T-helper 1 cell treated with Interleukin-12 subunit alpha and Interleukin-12 subunit beta and Interleukin-4 antibody, amounts not matched to agents 30 ng/mL and 1 ng/mL, for 36 hours (primary cell): ENCODE measurements around the gene SERPINB1. TPM values are rescaled to one million over a fixed set of nuclear protein-coding genes. Genes with fewer than 3 reads are reported as not detected.

Source experiments
- intact Hi-C: fragments of 100-400 bp; cut with micrococcal nuclease; formaldehyde crosslinking; loops from one replicate; pipeline ENCODE4 v1.15.1; 2024
- total RNA-seq: library from RNA; stranded (reverse); gene quantifications from 2 replicates; pipeline ENCODE4 v1.2.3, GENCODE V29; 2022

The SERPINB1 gene
- total RNA-seq, 1 donor from 2014 or later = 83.4 TPM

- intact Hi-C loops = no loop called here
Observed at GRCh38 chr6:2795956-2796355, 45.7 kb downstream of the SERPINB1 start.

DNA sequence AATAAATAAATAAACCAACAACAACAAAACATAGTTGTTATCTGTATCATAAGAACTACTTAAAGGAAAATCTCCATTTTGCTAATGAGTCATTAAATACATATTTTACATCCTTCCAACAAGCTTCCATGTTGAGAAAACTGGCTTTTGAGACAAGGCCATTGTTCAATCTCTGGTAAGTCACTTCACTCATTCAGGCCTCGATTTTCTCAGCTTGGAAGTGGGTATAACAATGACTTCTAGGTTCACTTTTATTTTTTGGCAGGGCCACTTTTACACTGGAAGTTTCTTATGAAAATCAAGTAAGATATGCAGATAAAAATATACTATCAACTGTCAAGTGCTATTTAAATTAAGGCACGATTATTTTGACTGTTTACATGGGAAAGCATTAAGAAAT lies 46.5 kb downstream of the SERPINB1 start:
- intact Hi-C loops = no loop called here

DNA sequence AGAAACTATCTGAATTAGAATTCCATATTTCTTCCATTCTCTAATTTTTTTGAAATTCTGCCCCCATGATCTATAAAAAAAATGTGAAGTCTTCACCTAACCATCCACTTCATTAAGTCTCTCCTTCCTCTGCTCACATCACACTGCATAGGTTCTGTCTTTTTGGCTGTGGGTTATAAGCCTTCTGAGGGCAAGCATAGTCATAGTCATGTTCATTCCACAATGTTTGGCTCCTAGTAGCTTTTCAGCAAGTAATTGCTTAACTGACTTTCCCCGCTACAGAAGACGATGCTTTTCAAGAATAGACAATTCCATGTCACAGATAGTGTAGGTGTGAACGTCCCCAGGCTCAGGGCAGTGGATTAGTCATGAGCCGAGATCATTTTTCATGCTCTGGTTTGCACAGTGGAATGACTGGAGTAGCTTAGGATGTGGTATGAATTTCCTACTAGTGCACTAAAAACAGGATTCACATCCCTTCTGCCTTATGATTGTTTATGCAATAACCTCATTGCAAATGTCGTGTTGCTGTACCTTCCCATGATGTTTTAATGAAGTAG lies 47.4 kb downstream of the SERPINB1 start:
- intact Hi-C loops = no loop called here

DNA sequence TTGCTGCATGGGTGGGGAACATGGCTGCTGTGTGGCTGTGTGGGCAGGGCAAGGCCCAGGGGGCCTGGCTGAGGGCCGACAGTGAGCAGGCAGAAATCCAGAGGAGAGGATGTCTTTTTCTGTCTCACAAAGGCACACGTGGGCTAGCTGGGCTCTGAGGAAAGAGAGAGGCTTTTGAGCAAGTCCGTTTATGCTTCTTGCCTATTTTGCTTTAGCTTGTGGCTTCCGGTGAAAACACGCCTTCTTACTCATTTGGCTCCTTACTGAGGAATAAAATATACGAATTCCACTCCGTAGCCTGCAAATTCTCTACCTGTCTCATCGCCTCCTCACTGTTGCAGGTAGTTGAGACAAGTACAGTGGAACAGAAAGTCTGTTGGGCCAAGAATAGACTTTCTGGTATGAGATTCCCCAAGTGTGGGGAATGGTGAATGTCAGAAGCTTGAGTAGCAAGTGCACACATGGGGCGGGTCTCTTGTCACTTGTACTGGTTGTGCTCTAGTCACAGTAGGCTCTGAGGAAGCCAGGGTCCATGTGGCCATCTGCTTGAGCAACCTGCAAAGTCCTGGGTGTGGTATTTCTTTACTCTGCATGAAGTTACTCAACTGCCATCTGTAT lies 48.0 kb downstream of the SERPINB1 start:
- intact Hi-C loops = loop anchor here (1.0 kb wide), 1 partner anchor 28 kb away; the partner anchor contains the start of gene WRNIP1

GRCh38 chr6:2792330-2793110 lies 49.1 kb downstream of the SERPINB1 start:
- intact Hi-C loops = loop anchor here (1.0 kb wide), 1 partner anchor 27 kb away; the partner anchor contains the start of gene WRNIP1

DNA sequence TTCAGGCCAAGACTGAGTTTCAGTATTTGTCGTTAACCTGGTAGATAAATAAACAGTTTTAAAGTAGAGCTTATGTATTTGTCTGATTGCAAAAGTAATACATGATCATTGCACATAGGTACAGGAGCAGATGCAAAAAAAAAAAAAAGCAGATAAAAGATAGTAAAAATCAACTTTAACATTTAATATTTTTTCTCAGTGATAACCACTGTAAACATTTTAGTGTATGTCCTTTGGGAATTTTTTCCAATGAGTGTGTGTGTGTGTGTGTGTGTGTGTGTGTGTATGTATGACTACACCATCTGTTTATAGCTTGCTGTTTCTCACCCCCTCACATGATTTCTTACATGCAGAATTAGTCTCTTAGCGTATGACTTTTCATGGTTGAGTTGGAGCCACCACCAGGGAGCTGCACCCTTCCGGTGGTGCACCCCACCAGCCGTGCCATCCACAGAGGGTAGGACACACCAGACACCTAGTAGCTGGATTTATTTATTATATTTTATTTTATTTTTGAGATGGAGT lies 50.2 kb downstream of the SERPINB1 start:
- intact Hi-C loops = loop anchor here (1.0 kb wide), 7 partner anchors 50 to 262 kb away; partner anchors contain the start of gene SERPINB1

- intact Hi-C loops = loop anchor here (1.0 kb wide), 7 partner anchors 50 to 262 kb away; partner anchors contain the start of gene SERPINB1
Observed at GRCh38 chr6:2790588-2791449, 50.8 kb downstream of the SERPINB1 start.

DNA sequence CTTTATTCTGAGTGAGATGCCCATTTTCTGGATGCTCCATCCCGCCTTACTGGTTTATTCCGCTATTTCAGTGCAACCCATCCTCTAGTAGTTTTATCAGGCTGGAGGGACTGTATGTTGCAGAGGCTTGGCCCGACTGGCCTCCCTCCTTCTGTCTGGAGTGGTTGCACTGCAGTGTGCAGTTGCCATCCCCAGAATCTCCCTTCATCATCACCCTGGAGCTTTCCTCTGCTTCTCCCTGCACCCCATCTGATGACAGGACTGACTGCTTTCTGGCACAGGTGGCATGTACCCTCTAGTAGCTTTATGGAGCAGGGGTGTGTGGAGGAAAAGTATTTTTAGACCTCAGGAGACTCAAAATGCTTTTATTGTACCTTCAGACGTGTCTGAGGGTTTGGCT lies 55.4 kb downstream of the SERPINB1 start:
- intact Hi-C loops = no loop called here

- intact Hi-C loops = no loop called here
Observed at GRCh38 chr6:2784930-2785329, 56.7 kb downstream of the SERPINB1 start.

GRCh38 chr6:2784061-2784460 lies 57.6 kb downstream of the SERPINB1 start:
- intact Hi-C loops = no loop called here

DNA sequence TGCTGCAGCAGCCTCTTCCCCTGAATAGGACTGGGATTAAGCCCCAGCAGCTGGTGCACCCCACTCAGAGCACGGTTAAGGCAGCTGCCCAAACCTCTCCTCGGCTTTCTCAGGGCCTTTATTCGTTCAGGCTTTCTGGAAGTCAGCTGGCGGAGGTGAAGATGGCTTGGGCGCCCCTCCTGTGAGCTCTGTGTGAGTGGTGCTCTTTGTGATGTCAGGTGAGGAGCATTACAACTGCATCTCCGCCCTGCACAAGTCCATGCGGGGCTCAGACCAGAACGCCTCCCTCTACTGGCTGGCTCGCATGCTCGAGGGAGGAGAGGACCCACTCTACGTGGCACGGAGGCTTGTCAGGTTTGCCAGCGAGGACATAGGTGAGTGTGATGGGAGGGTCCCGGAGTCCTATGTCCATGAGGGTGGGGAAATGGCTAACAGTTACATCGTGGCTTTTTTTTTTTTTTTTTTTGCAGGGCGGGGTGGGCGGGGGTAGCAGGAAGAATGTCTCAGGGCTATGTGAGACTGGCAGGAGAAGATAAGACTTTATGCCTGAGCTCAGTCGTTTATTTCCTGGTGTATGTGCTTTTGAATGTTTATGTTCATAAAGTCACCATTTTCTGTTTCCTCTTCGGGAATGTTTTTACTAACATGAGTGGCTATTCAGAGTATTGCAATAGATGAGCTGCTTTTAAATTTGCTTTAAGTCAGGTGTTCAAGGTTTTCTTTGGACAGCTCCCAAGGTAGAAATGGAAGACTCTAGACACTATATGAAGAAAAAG lies 58.3 kb downstream of the SERPINB1 start:
- intact Hi-C loops = no loop called here

DNA sequence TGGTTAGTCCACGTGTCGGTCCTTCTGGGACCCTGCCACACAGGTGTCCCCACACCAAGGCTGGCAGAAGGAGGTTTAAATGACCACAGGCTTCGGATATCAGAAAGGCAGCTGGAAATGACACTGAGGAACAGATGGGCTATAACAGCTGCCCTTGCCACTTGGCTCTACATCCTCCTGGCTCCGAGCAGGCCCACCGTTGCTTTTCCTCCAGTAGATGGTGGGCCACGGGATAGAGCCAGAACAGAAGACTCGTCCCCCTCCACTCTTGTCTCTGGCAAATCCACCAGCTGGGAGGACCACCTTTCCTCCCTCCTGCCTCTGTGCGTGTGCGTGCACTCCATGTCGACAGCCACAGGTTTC lies 58.9 kb downstream of the SERPINB1 start:
- intact Hi-C loops = no loop called here

DNA sequence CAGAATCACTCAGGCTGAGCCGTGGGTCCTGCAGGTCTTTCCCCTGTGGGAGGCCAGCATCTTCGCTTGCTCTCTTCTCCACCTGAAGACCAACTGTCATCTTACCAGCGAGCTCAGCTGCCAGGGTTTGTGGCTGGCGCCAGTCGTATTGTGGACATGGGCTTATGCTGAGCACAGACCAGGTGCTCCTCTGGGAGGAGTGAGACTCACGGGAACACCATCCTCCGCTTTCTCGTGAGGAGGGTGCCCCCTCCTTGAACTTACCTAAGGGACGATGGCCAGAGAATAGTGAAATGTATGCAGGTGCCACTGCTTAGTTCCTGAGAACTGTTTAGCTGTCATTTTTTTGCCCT lies 59.3 kb downstream of the SERPINB1 start:
- intact Hi-C loops = no loop called here

Other genes with a start within 250 kb of the SERPINB1 start
- 0.29 TPM in 2 replicates for gene MYLK4, start 90.9 kb downstream of the SERPINB1 start, total RNA-seq
- gene WRNIP1, start 76.5 kb downstream of the SERPINB1 start, total RNA-seq = 45.6 and 48.1 TPM in 2 replicates
- gene SERPINB9, start 61.4 kb upstream of the SERPINB1 start, total RNA-seq = 71.3 and 74.0 TPM in 2 replicates
- 16.3 and 17.5 TPM in 2 replicates for gene SERPINB6, start 129.7 kb upstream of the SERPINB1 start, total RNA-seq
- gene NQO2, start 158.0 kb upstream of the SERPINB1 start, total RNA-seq = 38.1 and 43.2 TPM in 2 replicates
- 35.3 and 35.8 TPM in 2 replicates for gene RIPK1, start 226.6 kb upstream of the SERPINB1 start, total RNA-seq